LHCN-M2 (cell line): ENCODE measurements around the gene TMC3. TPM values are rescaled to one million over a fixed set of nuclear protein-coding genes. Genes with fewer than 3 reads are reported as not detected.

ENCODE experiments used
- DNase-seq: peaks from one replicate; pipeline ENCODE4 v3.0.0-alpha.2; 2012; ENCODE audit warnings: low read depth
- total RNA-seq: library from RNA; depleted of rRNA; stranded (reverse); fragments of >200 nt; gene quantifications from 2 replicates; pipeline ENCODE4 v1.2.3, GENCODE V29; 2014; rRNA removed

The TMC3 gene
- total RNA-seq, 1 experiment from 2014 or later, result not detected

GRCh38 chr15:81281456-81281735 is 92.6 kb downstream of the TMC3 start:
- DNase-seq, result no peak

Other genes with a start within 250 kb of the TMC3 start
- 1.2 TPM in 1 of 2 replicates, not detected in the other for gene CFAP161, start 239.9 kb downstream of the TMC3 start, total RNA-seq
- not detected in 2 replicates for gene IL16, start 177.3 kb downstream of the TMC3 start, total RNA-seq
- gene STARD5, start 50.1 kb downstream of the TMC3 start, total RNA-seq, result 4.3 and 4.6 TPM in 2 replicates